ENCODE measurements around the gene DLGAP4.

DNA sequence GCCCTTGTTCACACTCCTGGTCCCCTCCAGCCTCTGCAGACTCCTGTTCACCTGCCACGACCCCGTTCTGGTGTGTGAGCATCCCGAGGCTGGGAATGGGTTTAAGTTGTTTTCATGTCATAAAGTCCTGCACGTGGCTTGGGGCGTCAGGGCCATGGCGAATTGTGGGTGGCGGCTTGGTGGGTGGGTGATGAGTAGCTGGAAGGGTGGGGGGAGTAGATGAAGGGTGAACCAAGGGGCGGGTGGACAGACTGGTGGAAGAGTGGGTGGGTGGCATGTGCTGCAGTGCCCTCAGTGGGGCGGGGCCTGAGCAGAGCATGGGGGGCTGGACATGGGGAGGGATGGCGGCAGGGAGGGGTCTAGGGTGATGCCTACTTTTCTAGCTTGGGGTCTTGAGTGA is 54.3 kb downstream of the DLGAP4 start:
- no peak for TF ChIP-seq ZFP30 (CRISPR knock-in tag; IDR thresholded peaks at IDR 0.05)
- TF ChIP-seq SNAI2 (CRISPR knock-in tag; IDR thresholded peaks at IDR 0.05) = no peak
- TF ChIP-seq, protein P1, sequence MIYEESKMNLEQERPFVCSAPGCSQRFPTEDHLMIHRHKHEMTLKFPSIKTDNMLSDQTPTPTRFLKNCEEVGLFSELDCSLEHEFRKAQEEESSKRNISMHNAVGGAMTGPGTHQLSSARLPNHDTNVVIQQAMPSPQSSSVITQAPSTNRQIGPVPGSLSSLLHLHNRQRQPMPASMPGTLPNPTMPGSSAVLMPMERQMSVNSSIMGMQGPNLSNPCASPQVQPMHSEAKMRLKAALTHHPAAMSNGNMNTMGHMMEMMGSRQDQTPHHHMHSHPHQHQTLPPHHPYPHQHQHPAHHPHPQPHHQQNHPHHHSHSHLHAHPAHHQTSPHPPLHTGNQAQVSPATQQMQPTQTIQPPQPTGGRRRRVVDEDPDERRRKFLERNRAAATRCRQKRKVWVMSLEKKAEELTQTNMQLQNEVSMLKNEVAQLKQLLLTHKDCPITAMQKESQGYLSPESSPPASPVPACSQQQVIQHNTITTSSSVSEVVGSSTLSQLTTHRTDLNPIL (CRISPR knock-in tag; IDR thresholded peaks at IDR 0.05; ENCODE audit: low read depth) = no peak
- no peak for TF ChIP-seq CSDC2 (CRISPR knock-in tag; IDR thresholded peaks at IDR 0.05)
- TF ChIP-seq OSR1 (CRISPR knock-in tag; IDR thresholded peaks at IDR 0.05) = no peak
- TF ChIP-seq, protein P2, sequence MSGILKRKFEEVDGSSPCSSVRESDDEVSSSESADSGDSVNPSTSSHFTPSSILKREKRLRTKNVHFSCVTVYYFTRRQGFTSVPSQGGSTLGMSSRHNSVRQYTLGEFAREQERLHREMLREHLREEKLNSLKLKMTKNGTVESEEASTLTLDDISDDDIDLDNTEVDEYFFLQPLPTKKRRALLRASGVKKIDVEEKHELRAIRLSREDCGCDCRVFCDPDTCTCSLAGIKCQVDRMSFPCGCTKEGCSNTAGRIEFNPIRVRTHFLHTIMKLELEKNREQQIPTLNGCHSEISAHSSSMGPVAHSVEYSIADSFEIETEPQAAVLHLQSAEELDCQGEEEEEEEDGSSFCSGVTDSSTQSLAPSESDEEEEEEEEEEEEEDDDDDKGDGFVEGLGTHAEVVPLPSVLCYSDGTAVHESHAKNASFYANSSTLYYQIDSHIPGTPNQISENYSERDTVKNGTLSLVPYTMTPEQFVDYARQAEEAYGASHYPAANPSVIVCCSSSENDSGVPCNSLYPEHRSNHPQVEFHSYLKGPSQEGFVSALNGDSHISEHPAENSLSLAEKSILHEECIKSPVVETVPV (CRISPR knock-in tag; IDR thresholded peaks at IDR 0.05) = no peak
- no peak for TF ChIP-seq ISL1 (CRISPR knock-in tag; IDR thresholded peaks at IDR 0.05)
- TF ChIP-seq BACH2 (CRISPR knock-in tag; IDR thresholded peaks at IDR 0.05; ENCODE audit: borderline replicate concordance) = no peak

All from SK-N-SH treated with all-trans-retinoic acid at 6 μM for 48 hours (cell line).